Body of pancreas (tissue), 4 donors: ENCODE results near the gene NUP50. TPM values are rescaled to one million over a fixed set of nuclear protein-coding genes. Genes with fewer than 3 reads are reported as not detected.
"Not testable (repeated sequence)": the region's sequence is repeated elsewhere in the genome, so short reads cannot be mapped to it uniquely, and the experiment has no call there.

Experiments used
- ATAC-seq: fragments of 150-250 bp; one replicate; pipeline ENCODE4 v1.9.1; 2016
- DNase-seq, 4 donors: peaks; one replicate each; pipeline ENCODE4 v3.0.0-alpha.2; 2019
- H3K27ac ChIP-seq, 4 donors: fragments of 200-600 bp; sonication (generic); 1 replicate in 3 of 4; 2 replicates in 1 of 4; pipeline versions ENCODE4 v1.5.1 to v1.6.1; 2016 to 2019; ENCODE audit warnings: mild to moderate bottlenecking in 1 of 4, mixed read lengths in 1 of 4, moderate library complexity in 1 of 4
- H3K27me3 ChIP-seq, 2 donors: fragments of 200-600 bp; sonication (generic); one replicate each; pipeline ENCODE4 v1.6.0; 2016; ENCODE audit warnings: mild to moderate bottlenecking in 1 of 2
- H3K36me3 ChIP-seq, 2 donors: fragments of 200-600 bp; sonication (generic); replicated peaks in 1 of 2; 2 replicates each; pipeline ENCODE4 v1.5.1; 2016; ENCODE audit warnings: low read depth in 2 of 2; ENCODE audit not compliant: insufficient read depth in 1 of 2
- H3K4me1 ChIP-seq: fragments of 200-600 bp; sonication (generic); one replicate; pipeline ENCODE4 v1.6.0; 2016
- H3K4me3 ChIP-seq, 2 donors: fragments of 200-600 bp; sonication (generic); 1 replicate in 1 of 2; 2 replicates in 1 of 2; pipeline ENCODE4 v1.5.1; 2016 to 2019
- H3K9me3 ChIP-seq, 3 donors: fragments of 200-600 bp; sonication (generic); 1 replicate in 2 of 3; 2 replicates in 1 of 3; pipeline ENCODE4 v1.5.1; 2016
- CTCF ChIP-seq, 7 experiments: fragments of 450-650 bp in 4 of 7; fragments of 200-600 bp in 3 of 7; sonication (generic) in 3 of 7; IDR thresholded peaks; one replicate each; pipeline ENCODE4 v1.5.1; 2016 to 2019; ENCODE audit warnings: antibody characterized with exemption in 7 of 7
- POLR2A ChIP-seq, 3 donors: fragments of 450-650 bp; IDR thresholded peaks; one replicate each; pipeline ENCODE4 v1.6.1; 2016; ENCODE audit warnings: antibody characterized with exemption in 3 of 3, mild to moderate bottlenecking in 2 of 3
- WGBS, 2 donors: methylation state at CpG; one replicate each; pipeline ENCODE4 v1.1.5; 2017; 5-methylcytosine and 5-hydroxymethylcytosine counted together
- intact Hi-C: fragments of 100-400 bp; cut with DNase I; formaldehyde crosslinking; loops from one replicate; pipeline ENCODE4 v1.15.1; 2023
- total RNA-seq, 2 donors: library from RNA; depleted of rRNA; stranded (reverse); fragments of >200 nt; gene quantifications; one replicate each; pipeline ENCODE4 v1.1.0, GENCODE V29; 2016

NUP50 gene
- total RNA-seq, 2 donors from 2014 or later = 39.2 to 43.1 TPM

GRCh38 chr22:45190202-45190872 lies 26.6 kb downstream of the NUP50 start:
- Histone ChIP-seq H3K27me3 (no peaks in the 10 kb centered on the region), H3K4me1 (no peaks in the 10 kb centered on the region), H3K36me3 (peaks cover 1 to 3% of the 10 kb centered on the region in 2 donors), H3K27ac (no peak overlapping the region), H3K9me3 (no peaks in the 10 kb centered on the region), H3K4me3 (no peak overlapping the region)
- DNase-seq (no peak), ATAC-seq (no peak)
- WGBS, 2 donors = 84 to 85% methylated on average over 4 of the region's 4 CpGs
- TF ChIP-seq POLR2A (IDR thresholded peaks at IDR 0.05) = no peak
- no peak for TF ChIP-seq CTCF (IDR thresholded peaks at IDR 0.05)
- intact Hi-C loops = no loop called here

DNA sequence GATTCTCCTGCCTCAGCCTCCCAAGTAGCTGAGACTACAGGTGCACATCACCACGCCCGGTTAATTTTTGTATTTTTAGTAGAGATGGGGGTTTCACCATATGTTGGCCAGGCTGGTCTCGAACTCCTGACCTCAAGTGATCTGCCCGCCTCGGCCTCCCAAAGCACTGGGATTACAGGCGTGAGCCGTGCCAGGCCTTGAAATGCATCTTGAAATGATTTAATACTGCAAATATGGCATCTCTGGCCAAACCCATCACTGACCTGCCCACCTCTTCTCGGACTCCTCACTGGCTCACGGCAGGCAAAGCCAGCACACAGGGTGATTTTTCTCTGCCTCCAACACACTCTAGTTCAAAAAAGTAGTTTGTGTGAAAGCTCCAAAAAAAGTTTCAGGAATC lies 28.0 kb downstream of the NUP50 start:
- ATAC-seq, intact Hi-C loops, DNase-seq, H3K4me3 ChIP-seq, H3K4me1 ChIP-seq, H3K36me3 ChIP-seq, H3K27me3 ChIP-seq, H3K9me3 ChIP-seq, H3K27ac ChIP-seq: not testable (repeated sequence)
- 91 to 93% methylated on average over 9 of the region's 9 CpGs for WGBS, 2 donors

- H3K27me3 ChIP-seq = no peaks in the 10 kb centered on the region
- WGBS, 2 donors = 37 to 57% methylated on average over 10 to 13 of the region's 13 CpGs
- ATAC-seq (no peak), DNase-seq (no peak)
- intact Hi-C loops = no loop called here
- H3K4me1 ChIP-seq = no peaks in the 10 kb centered on the region
- H3K4me3 ChIP-seq = no peak overlapping the region
- no peak for TF ChIP-seq CTCF (IDR thresholded peaks at IDR 0.05)
- TF ChIP-seq POLR2A (IDR thresholded peaks at IDR 0.05) = no peak
- no peak overlapping the region for H3K27ac ChIP-seq
- peaks cover 0 to 9% of the 10 kb centered on the region in 2 donors for H3K36me3 ChIP-seq
- H3K9me3 ChIP-seq = no peaks in the 10 kb centered on the region
These were observed 29.0 kb downstream of the NUP50 start for GRCh38 chr22:45192701-45193187.

- ATAC-seq = no peak
- H3K4me3 ChIP-seq = no peak overlapping the region
- H3K27ac ChIP-seq = no peak overlapping the region
- H3K9me3 ChIP-seq = no peaks in the 10 kb centered on the region
- DNase-seq = no peak
- 86% methylated on average over 9 to 17 of the region's 17 CpGs for WGBS, 2 donors
- no peaks in the 10 kb centered on the region for H3K4me1 ChIP-seq
- intact Hi-C loops = no loop called here
- TF ChIP-seq POLR2A (IDR thresholded peaks at IDR 0.05) = no peak
- TF ChIP-seq CTCF (IDR thresholded peaks at IDR 0.05) = no peak
- H3K36me3 ChIP-seq = peaks cover 0 to 9% of the 10 kb centered on the region in 2 donors
- H3K27me3 ChIP-seq = no peaks in the 10 kb centered on the region
These were observed 31.0 kb downstream of the NUP50 start for GRCh38 chr22:45194686-45195085.

GRCh38 chr22:45195616-45196015 lies 31.9 kb downstream of the NUP50 start:
- Histone ChIP-seq H3K4me1 (no peaks in the 10 kb centered on the region), H3K27ac (no peak overlapping the region), H3K9me3 (no peaks in the 10 kb centered on the region), H3K36me3 (peaks cover 0 to 12% of the 10 kb centered on the region in 2 donors), H3K4me3 (no peak overlapping the region), H3K27me3 (no peaks in the 10 kb centered on the region)
- intact Hi-C loops = no loop called here
- ATAC-seq (no peak), DNase-seq (no peak)
- TF ChIP-seq POLR2A (IDR thresholded peaks at IDR 0.05) = no peak
- TF ChIP-seq CTCF (IDR thresholded peaks at IDR 0.05) = no peak
- 93 to 98% methylated on average over 7 of the region's 7 CpGs for WGBS, 2 donors
